GM13976 (cell line): Measurements from ENCODE around the gene USP46.

Experiments
- DNase-seq: peaks from one replicate; pipeline ENCODE4 v3.0.0; 2012; ENCODE audit warnings: low spot score
- CTCF ChIP-seq: IDR thresholded peaks from 2 replicates; pipeline ENCODE4 v1.5.1; 2012; ENCODE audit warnings: borderline replicate concordance, mild to moderate bottlenecking; ENCODE audit not compliant: insufficient read depth; ENCODE audit errors: extremely low read depth, missing control alignments, control extremely low read depth
- in situ Hi-C: fragments of 300-500 bp; cut with MboI; formaldehyde crosslinking; loops from one replicate; pipeline ENCODE4 v1.12.0; 2022; ENCODE audit warnings: low sequenced_read_pairs, mixed read lengths, inconsistent platforms; ENCODE audit not compliant: unreplicated experiment

The USP46 gene

GRCh38 chr4:52560844-52561280 lies 98.2 kb downstream of the USP46 start:
- TF ChIP-seq CTCF = no peak
- no peak for DNase-seq
- in situ Hi-C loops = no loop called here

DNA sequence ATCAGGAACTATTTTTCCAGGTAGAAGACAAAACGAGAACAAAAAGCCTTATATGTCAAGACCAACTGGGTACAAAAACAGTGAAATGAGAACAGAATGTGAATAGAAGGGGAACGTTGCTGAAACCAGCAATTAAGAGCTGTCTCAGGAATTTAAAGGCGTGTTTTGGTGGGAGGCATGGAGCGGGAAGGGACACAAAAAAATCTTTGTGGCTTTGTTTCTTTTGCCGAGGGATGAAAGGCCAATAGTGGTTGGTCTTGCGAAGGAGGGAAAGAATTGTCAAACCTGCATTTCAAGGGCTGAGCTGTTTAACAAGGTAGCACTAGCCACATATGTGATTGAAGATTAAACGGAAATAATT lies 103.8 kb downstream of the USP46 start:
- DNase-seq = no peak
- TF ChIP-seq CTCF = no peak
- in situ Hi-C loops = no loop called here

GRCh38 chr4:52554612-52555355 lies 104.3 kb downstream of the USP46 start:
- TF ChIP-seq CTCF = no peak
- in situ Hi-C loops = no loop called here
- DNase-seq = no peak

DNA sequence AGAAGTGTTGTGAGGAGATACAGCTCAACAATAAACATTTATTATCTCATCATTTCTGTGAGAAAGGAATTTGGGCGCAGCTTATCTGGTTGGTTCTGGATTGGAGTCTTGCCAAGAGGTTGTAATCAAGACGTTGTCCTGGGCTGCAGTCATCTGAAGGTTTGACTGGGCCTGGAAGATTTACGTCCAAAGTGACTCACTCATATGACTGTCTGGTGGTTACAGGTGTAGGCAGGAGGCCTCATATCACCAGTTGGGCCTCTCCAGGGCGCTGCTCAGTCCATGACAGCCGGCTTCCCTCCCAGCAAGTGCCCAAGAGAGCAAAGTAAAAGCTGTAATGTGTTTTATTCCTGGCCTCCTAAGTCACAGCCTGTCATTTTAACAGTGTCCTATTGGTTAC lies 106.3 kb downstream of the USP46 start:
- no peak for DNase-seq
- no peak for TF ChIP-seq CTCF
- in situ Hi-C loops = no loop called here

- TF ChIP-seq CTCF = no peak
- in situ Hi-C loops = no loop called here
- no peak for DNase-seq
Observed at GRCh38 chr4:52551487-52551886, 107.6 kb downstream of the USP46 start.

GRCh38 chr4:52550186-52550585 lies 108.9 kb downstream of the USP46 start:
- TF ChIP-seq CTCF = no peak
- in situ Hi-C loops = no loop called here
- DNase-seq = no peak
